HFF-Myc (cell line): Measurements from ENCODE around the gene TMEM208.

Source experiments
- DNase-seq: peaks from one replicate; pipeline ENCODE4 v3.0.0-alpha.2; 2011; ENCODE audit warnings: low read depth; ENCODE audit errors: extremely low read depth
- H3K4me3 ChIP-seq: replicated peaks from 2 replicates; pipeline ENCODE4 v1.5.1; 2011; ENCODE audit warnings: low read depth, mild to moderate bottlenecking, control low read depth, low read length
- TF ChIP-seq, protein P1 (sequence below): IDR thresholded peaks from 2 replicates; pipeline ENCODE4 v1.5.1; 2012; ENCODE audit warnings: mild to moderate bottlenecking, low read depth, low read length, control low read depth; ENCODE audit errors: missing control alignments

Gene TMEM208

DNA sequence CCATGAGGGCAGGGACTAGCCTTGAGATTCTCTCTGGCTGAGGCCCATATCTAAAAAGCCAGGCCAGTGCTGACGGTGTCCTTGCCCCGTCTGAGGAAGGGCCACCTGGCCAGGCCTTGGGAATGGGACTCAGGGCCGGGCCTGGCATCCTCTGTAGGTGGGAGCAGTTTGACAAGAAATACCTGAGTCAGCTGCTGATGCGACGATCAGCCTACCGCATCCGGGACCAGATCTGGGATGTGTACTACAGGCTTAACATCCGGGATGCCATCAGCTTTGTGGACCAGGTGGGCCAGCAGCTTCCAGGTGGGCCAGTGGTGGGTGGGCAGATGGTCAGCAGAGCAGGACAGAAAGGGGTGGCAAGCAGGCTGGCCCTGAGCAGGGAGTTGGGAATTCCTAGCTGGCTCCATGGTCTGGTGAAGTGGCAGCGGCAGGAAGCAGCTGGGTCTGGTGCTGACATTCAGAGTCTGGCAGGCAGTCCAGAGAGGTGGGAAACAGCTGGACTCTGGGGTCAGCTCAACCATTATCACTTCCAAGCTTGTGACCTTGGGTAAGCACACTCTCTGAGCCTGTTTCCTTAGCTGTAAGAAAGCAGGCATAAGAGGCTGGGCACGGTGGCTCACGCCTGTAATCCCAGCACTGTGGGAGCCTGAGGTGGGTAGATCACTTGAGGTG, 31.4 kb downstream of the TMEM208 start:
- TF ChIP-seq, protein P1, sequence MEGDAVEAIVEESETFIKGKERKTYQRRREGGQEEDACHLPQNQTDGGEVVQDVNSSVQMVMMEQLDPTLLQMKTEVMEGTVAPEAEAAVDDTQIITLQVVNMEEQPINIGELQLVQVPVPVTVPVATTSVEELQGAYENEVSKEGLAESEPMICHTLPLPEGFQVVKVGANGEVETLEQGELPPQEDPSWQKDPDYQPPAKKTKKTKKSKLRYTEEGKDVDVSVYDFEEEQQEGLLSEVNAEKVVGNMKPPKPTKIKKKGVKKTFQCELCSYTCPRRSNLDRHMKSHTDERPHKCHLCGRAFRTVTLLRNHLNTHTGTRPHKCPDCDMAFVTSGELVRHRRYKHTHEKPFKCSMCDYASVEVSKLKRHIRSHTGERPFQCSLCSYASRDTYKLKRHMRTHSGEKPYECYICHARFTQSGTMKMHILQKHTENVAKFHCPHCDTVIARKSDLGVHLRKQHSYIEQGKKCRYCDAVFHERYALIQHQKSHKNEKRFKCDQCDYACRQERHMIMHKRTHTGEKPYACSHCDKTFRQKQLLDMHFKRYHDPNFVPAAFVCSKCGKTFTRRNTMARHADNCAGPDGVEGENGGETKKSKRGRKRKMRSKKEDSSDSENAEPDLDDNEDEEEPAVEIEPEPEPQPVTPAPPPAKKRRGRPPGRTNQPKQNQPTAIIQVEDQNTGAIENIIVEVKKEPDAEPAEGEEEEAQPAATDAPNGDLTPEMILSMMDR: no peak
- no peak for DNase-seq
- no peak overlapping the region for H3K4me3 ChIP-seq

DNA sequence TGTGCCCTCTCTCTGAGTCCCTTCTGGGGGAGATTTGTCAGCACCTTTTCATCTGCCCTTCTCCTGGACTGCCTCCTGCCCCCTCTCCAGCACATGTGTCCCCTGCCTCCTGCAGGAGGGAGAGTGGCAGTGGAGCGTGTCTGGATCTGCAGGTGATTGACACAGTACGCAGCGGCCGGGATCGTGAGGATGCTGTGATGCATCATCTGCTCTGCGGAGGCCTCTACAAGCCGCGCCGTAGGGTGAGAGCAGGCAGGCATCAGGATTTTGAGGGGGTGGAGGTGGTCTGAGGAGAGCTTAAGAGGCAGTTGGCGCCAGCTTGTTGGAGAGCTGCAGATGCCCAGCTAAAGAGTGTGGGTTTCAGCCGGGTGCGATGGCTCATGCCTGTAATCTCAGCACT, 32.8 kb downstream of the TMEM208 start:
- TF ChIP-seq, protein P1: no peak
- H3K4me3 ChIP-seq: no peak overlapping the region

GRCh38 chr16:67260426-67261063, 33.6 kb downstream of the TMEM208 start:
- TF ChIP-seq, protein P1: peak; percentile 67
- no peak overlapping the region for H3K4me3 ChIP-seq
- DNase-seq: peak; percentile 65

More for the DNA sequence above, 32.8 kb downstream of the TMEM208 start:
- DNase-seq: no peak

DNA sequence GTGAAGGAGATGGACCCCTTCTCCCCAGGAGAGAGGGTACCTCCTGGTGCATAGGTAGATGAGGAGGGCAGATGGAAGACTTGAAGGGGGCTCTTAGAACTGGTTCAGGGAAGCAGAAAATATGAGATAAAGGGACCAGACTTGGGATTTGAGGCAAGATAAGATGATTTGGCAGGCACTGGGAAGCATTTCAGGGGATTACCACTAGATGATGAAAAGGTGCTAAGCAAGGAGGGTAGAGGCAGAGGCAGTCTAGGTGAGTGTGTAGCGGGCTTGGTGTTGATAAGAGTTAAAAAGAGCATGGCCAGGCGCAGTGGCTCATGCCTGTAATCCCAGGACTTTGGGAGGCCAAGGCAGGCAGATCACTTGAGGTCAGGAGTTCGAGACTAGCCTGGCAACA, 36.3 kb downstream of the TMEM208 start:
- TF ChIP-seq, protein P1: no peak
- H3K4me3 ChIP-seq: no peak overlapping the region
- no peak for DNase-seq

DNA sequence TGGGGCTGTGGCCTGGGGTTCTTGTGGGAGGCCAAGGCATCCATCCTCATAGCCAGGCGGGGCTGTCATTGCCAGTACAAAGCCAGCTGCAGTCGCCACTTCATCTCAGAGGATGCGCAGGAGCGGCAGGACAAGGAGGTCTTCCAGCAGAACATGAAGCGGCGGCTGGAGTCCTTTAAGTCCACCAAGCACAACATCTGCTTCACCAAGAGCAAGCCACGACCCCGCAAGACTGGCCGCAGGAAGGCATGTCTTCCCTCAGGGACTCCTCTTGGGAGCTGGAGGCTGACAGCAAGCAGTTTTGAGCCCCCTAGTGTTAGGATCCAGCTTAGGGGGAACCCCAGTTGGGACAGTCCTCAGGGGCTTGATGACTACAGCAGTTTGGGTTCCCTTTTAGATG, 37.3 kb downstream of the TMEM208 start:
- TF ChIP-seq, protein P1: peak; percentile 28
- H3K4me3 ChIP-seq: no peak overlapping the region
- DNase-seq: no peak

DNA sequence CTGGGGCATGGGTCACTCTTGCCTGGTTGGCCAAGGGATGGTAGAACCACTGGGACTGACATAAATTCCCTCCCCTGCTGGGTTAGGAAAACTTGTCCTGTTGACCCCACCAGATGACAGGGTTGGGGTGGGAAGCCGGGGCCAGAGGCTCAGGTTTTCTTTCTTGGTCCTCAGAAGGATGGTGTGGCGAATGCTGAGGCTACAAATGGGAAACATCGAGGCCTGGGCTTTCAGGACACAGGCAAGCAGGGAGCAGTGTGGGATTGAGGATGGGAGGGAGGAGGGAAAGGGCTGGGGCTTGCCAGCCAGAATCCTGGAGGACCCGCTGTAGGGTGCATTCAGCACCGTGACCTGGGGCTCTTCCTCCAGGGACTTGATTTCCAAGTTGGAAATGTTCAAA, 37.9 kb downstream of the TMEM208 start:
- no peak for DNase-seq

More for the DNA sequence above, 37.9 kb downstream of the TMEM208 start:
- no peak overlapping the region for H3K4me3 ChIP-seq
- TF ChIP-seq, protein P1: no peak
